OCI-LY1 (cell line): ENCODE measurements around the gene INO80E.
A peak's percentile ranks its signal among the peaks of the same experiment; 100 is the strongest.

Source experiments
- H2AFZ ChIP-seq: fragments of 200-600 bp; sonication (generic), shearing (Covaris generic); 2 replicates; pipeline ENCODE4 v1.6.0; 2014; ENCODE audit warnings: antibody characterized with exemption, mild to moderate bottlenecking, low read length
- H3F3A ChIP-seq: fragments of 200-600 bp; sonication (generic), shearing (Covaris generic); 2 replicates; pipeline ENCODE4 v1.6.0; 2014; ENCODE audit warnings: mild to moderate bottlenecking, antibody characterized with exemption, low read length, moderate library complexity; ENCODE audit not compliant: insufficient read depth
- H3K27ac ChIP-seq: fragments of 200-600 bp; sonication (generic); 2 replicates; pipeline ENCODE4 v1.5.1; 2014; ENCODE audit warnings: low read length, mixed run types, mild to moderate bottlenecking, low read depth; ENCODE audit not compliant: poor library complexity, severe bottlenecking
- H3K27me3 ChIP-seq: fragments of 200-600 bp; sonication (generic); 2 replicates; pipeline ENCODE4 v1.6.0; 2014; ENCODE audit warnings: antibody characterized with exemption, mild to moderate bottlenecking, low read length, moderate library complexity; ENCODE audit not compliant: insufficient read depth
- H3K36me3 ChIP-seq: fragments of 200-600 bp; sonication (generic); 2 replicates; pipeline ENCODE4 v1.6.1; 2014; ENCODE audit warnings: mild to moderate bottlenecking, antibody characterized with exemption, low read length, moderate library complexity, mixed read lengths; ENCODE audit not compliant: insufficient read depth
- H3K4me1 ChIP-seq: fragments of 200-600 bp; sonication (generic); 2 replicates; pipeline ENCODE4 v1.5.1; 2014; ENCODE audit warnings: mild to moderate bottlenecking, low read length, moderate library complexity; ENCODE audit not compliant: insufficient read depth, severe bottlenecking
- H3K4me2 ChIP-seq: fragments of 200-600 bp; sonication (generic), shearing (Covaris generic); 2 replicates; pipeline ENCODE4 v1.6.1; 2014; ENCODE audit warnings: low read length
- H3K4me3 ChIP-seq: fragments of 200-600 bp; sonication (generic); 2 replicates; pipeline ENCODE4 v1.5.1; 2014; ENCODE audit warnings: low read length, low read depth, mild to moderate bottlenecking, mixed read lengths; ENCODE audit not compliant: poor library complexity, severe bottlenecking
- H3K79me2 ChIP-seq: fragments of 200-600 bp; shearing (Covaris generic); 2 replicates; pipeline ENCODE4 v1.6.1; 2016; ENCODE audit warnings: mixed run types, low read length, mixed read lengths; ENCODE audit not compliant: insufficient read depth
- H3K9ac ChIP-seq: fragments of 200-600 bp; sonication (generic), shearing (Covaris generic); 2 replicates; pipeline ENCODE4 v1.6.1; 2014; ENCODE audit warnings: mild to moderate bottlenecking, low read length, mixed read lengths
- H3K9me2 ChIP-seq: fragments of 200-600 bp; sonication (generic), shearing (Covaris generic); 2 replicates; pipeline ENCODE4 v1.6.1; 2014; ENCODE audit warnings: low read depth, mild to moderate bottlenecking, low read length, mixed read lengths
- H3K9me3 ChIP-seq: fragments of 200-600 bp; shearing (Covaris generic); 2 replicates; pipeline ENCODE4 v1.6.1; 2014; ENCODE audit warnings: low read length, mixed read lengths
- H4K20me1 ChIP-seq: fragments of 200-600 bp; sonication (generic), shearing (Covaris generic); 2 replicates; pipeline ENCODE4 v1.6.0; 2016; ENCODE audit warnings: mild to moderate bottlenecking, low read length; ENCODE audit not compliant: insufficient read depth
- EZH2 ChIP-seq: fragments of 200-600 bp; sonication (generic), shearing (Covaris generic); IDR thresholded peaks from 2 replicates; pipeline ENCODE4 v1.8.0; 2017; ENCODE audit warnings: borderline replicate concordance, mixed run types, mild to moderate bottlenecking, antibody characterized with exemption, low read length, moderate library complexity, mixed read lengths
- TF ChIP-seq, protein P1 (sequence below): fragments of 200-600 bp; sonication (generic), shearing (Covaris generic); IDR thresholded peaks from 2 replicates; pipeline ENCODE4 v1.5.1; 2017; ENCODE audit warnings: mild to moderate bottlenecking, antibody characterized with exemption, low read length, moderate library complexity, mixed read lengths

The INO80E gene

DNA sequence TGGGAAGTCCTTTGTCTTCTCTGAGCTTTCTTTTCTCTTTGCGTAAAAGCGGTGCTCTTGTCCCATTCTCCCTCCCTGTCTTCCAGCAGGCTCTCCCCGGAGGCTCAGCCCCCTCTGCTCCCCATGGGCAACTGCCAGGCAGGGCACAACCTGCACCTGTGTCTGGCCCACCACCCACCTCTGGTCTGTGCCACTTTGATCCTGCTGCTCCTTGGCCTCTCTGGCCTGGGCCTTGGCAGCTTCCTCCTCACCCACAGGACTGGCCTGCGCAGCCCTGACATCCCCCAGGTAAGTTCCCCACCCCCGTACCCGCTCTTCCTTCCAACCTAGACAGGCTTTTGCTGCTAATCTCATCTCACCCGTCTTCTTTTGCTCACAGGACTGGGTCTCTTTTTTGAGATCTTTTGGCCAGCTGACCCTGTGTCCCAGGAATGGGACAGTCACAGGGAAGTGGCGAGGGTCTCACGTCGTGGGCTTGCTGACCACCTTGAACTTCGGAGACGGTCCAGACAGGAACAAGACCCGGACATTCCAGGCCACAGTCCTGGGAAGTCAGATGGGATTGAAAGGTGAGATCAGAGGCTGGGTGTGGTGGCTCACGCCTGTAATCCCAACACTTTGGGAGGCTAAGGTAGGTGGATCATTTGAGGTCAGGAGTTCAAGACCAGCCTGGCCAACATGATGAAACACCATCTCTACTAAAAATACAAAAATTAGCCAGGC is 32.9 kb upstream of the INO80E start:
- Histone ChIP-seq H3K27ac (peak overlapping the region; percentile 11), H3K4me3 (peak overlapping the region; percentile 67), H3K9me3 (no peaks in the 10 kb centered on the region)

DNA sequence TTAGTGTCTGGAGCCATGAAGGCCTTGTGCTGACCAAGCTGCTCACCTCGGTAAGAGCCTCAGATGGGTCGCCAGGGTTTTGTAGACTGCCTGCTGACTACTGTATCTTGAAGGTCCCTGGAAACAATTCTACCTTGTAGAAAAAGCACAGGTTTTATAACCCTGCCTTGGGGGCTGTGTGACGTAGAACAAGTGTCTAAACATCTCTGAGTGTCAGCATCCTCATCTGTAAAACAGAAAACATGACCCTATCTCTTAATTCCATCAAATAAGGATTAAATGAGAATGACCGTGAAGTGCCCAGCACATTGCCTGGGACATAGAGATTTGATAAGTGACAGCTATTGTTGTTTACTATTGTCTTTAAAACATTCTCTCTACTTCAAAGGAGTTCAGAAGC is 27.8 kb upstream of the INO80E start:
- H3K79me2 ChIP-seq = no peaks in the 10 kb centered on the region
- H3K9ac ChIP-seq = no peak overlapping the region
- TF ChIP-seq, protein P1, sequence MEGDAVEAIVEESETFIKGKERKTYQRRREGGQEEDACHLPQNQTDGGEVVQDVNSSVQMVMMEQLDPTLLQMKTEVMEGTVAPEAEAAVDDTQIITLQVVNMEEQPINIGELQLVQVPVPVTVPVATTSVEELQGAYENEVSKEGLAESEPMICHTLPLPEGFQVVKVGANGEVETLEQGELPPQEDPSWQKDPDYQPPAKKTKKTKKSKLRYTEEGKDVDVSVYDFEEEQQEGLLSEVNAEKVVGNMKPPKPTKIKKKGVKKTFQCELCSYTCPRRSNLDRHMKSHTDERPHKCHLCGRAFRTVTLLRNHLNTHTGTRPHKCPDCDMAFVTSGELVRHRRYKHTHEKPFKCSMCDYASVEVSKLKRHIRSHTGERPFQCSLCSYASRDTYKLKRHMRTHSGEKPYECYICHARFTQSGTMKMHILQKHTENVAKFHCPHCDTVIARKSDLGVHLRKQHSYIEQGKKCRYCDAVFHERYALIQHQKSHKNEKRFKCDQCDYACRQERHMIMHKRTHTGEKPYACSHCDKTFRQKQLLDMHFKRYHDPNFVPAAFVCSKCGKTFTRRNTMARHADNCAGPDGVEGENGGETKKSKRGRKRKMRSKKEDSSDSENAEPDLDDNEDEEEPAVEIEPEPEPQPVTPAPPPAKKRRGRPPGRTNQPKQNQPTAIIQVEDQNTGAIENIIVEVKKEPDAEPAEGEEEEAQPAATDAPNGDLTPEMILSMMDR = no peak
- TF ChIP-seq EZH2 = no peak
- H3K9me2 ChIP-seq = no peaks in the 10 kb centered on the region
- no peak overlapping the region for H3K4me3 ChIP-seq
- H3K27ac ChIP-seq = no peak overlapping the region
- H3K27me3 ChIP-seq = no peaks in the 10 kb centered on the region
- no peak overlapping the region for H2AFZ ChIP-seq
- peaks cover 19% of the 10 kb centered on the region for H3K36me3 ChIP-seq
- no peaks in the 10 kb centered on the region for H3K9me3 ChIP-seq
- no peaks in the 10 kb centered on the region for H4K20me1 ChIP-seq
- H3K4me1 ChIP-seq = no peaks in the 10 kb centered on the region
- no peaks in the 10 kb centered on the region; the same call in 1 of the 2 replicates for H3F3A ChIP-seq
- no peak overlapping the region for H3K4me2 ChIP-seq

More for the DNA sequence above, 32.9 kb upstream of the INO80E start:
- H2AFZ ChIP-seq = no peak overlapping the region
- H3K79me2 ChIP-seq = no peaks in the 10 kb centered on the region
- H3K4me1 ChIP-seq = peaks cover 15% of the 10 kb centered on the region
- H3K9ac ChIP-seq = peak overlapping the region; percentile 77; the same call in 1 of the 2 replicates
- peaks cover 4% of the 10 kb centered on the region; the same call in 1 of the 2 replicates for H3K36me3 ChIP-seq
- H3K9me2 ChIP-seq = no peaks in the 10 kb centered on the region
- TF ChIP-seq EZH2 = no peak
- TF ChIP-seq, protein P1 = no peak
- H3K27me3 ChIP-seq = no peaks in the 10 kb centered on the region
- peak overlapping the region; percentile 89 for H3K4me2 ChIP-seq
- H4K20me1 ChIP-seq = no peaks in the 10 kb centered on the region
- H3F3A ChIP-seq = no peaks in the 10 kb centered on the region

DNA sequence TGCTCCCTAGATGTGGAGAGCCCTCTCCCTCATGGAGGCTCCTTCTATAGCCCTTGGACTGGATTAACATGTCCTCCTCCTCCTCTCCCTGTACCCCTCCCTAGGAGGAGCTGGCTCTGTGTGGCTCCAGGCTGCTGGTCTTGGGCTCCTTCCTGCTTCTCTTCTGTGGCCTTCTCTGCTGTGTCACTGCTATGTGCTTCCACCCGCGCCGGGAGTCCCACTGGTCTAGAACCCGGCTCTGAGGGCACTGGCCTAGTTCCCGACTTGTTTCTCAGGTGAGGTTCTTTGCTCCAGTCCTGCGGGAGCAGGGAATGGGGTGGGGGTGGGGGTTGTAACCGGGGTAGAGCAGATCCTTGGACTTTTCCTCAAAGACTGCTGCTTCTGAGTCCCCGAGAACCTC is 24.7 kb upstream of the INO80E start:
- Histone ChIP-seq H3K9me2 (no peaks in the 10 kb centered on the region), H3K4me2 (no peak overlapping the region), H3F3A (no peaks in the 10 kb centered on the region; the same call in 1 of the 2 replicates), H3K4me3 (no peak overlapping the region), H4K20me1 (no peaks in the 10 kb centered on the region), H3K9me3 (no peaks in the 10 kb centered on the region), H3K79me2 (peaks cover 11% of the 10 kb centered on the region), H2AFZ (no peak overlapping the region), H3K27ac (no peak overlapping the region), H3K27me3 (no peaks in the 10 kb centered on the region), H3K4me1 (peaks cover 20% of the 10 kb centered on the region), H3K36me3 (peaks cover 19% of the 10 kb centered on the region), H3K9ac (no peak overlapping the region)
- TF ChIP-seq, protein P1 = no peak
- TF ChIP-seq EZH2 = no peak
